PFSK-1 (cell line): ENCODE data around the gene KRTAP4-12.

Source experiments
- POLR2AphosphoS5 ChIP-seq: IDR thresholded peaks from 2 replicates; pipeline ENCODE4 v1.6.1; 2012; ENCODE audit warnings: low read depth, mild to moderate bottlenecking, control low read depth, low read length, moderate library complexity
- TAF1 ChIP-seq: IDR thresholded peaks from 2 replicates; pipeline ENCODE4 v1.6.1; 2012; ENCODE audit warnings: low read length, control low read depth, borderline replicate concordance; ENCODE audit not compliant: insufficient read depth
- TF ChIP-seq, protein P1 (sequence below), 2 experiments: IDR thresholded peaks; 2 replicates each; pipeline versions ENCODE4 v1.6.1 to v1.8.0; 2011 to 2012; ENCODE audit warnings: low read depth in 2 of 2, low read length in 2 of 2, control low read depth in 1 of 2, inconsistent platforms in 1 of 2, mild to moderate bottlenecking in 1 of 2, moderate library complexity in 1 of 2; ENCODE audit not compliant: insufficient read depth in 1 of 2

- no peak for TF ChIP-seq POLR2AphosphoS5
- no peak for TF ChIP-seq TAF1
- TF ChIP-seq, protein P1, sequence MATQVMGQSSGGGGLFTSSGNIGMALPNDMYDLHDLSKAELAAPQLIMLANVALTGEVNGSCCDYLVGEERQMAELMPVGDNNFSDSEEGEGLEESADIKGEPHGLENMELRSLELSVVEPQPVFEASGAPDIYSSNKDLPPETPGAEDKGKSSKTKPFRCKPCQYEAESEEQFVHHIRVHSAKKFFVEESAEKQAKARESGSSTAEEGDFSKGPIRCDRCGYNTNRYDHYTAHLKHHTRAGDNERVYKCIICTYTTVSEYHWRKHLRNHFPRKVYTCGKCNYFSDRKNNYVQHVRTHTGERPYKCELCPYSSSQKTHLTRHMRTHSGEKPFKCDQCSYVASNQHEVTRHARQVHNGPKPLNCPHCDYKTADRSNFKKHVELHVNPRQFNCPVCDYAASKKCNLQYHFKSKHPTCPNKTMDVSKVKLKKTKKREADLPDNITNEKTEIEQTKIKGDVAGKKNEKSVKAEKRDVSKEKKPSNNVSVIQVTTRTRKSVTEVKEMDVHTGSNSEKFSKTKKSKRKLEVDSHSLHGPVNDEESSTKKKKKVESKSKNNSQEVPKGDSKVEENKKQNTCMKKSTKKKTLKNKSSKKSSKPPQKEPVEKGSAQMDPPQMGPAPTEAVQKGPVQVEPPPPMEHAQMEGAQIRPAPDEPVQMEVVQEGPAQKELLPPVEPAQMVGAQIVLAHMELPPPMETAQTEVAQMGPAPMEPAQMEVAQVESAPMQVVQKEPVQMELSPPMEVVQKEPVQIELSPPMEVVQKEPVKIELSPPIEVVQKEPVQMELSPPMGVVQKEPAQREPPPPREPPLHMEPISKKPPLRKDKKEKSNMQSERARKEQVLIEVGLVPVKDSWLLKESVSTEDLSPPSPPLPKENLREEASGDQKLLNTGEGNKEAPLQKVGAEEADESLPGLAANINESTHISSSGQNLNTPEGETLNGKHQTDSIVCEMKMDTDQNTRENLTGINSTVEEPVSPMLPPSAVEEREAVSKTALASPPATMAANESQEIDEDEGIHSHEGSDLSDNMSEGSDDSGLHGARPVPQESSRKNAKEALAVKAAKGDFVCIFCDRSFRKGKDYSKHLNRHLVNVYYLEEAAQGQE (IDR thresholded peaks at IDR 0.05; ENCODE audit: insufficient read depth in 1 of 2, low read depth in 2 of 2, low read length in 2 of 2): no peak
Measured at GRCh38 chr17:41140360-41141131, 16.6 kb upstream of the KRTAP4-12 start, which contains the start of gene KRTAP4-6.
